Ishikawa (cell line): ENCODE data around the gene TOMM40L.

Source experiments
- EGR1 ChIP-seq: IDR thresholded peaks from 2 replicates; pipeline ENCODE4 v1.6.1; 2012
- RAD21 ChIP-seq: IDR thresholded peaks from 2 replicates; pipeline ENCODE4 v1.6.1; 2012; ENCODE audit warnings: low read depth

GRCh38 chr1:161225178-161225533 is 704 bp upstream of the TOMM40L start:
- TF ChIP-seq EGR1, result no peak
- no peak for TF ChIP-seq RAD21
